NCI-H2107 (cell line): ENCODE results near the gene C6orf89.
"Not testable (repeated sequence)": the region's sequence is repeated elsewhere in the genome, so short reads cannot be mapped to it uniquely, and the experiment has no call there.

Experiments used
- DNase-seq: peaks from one replicate; lab custom pipeline; 2025; lab: John Stamatoyannopoulos, UW

C6orf89 gene

GRCh38 chr6:36949076-36949475 lies 63.3 kb downstream of the C6orf89 start:
- not testable (repeated sequence) for DNase-seq

- DNase-seq: no peak
Observed at GRCh38 chr6:36949636-36950035, 63.9 kb downstream of the C6orf89 start.

- no peak for DNase-seq
Observed at GRCh38 chr6:36953931-36954261, 68.1 kb downstream of the C6orf89 start.

GRCh38 chr6:36954262-36954931 lies 68.6 kb downstream of the C6orf89 start, which contains the start of gene PI16:
Gene PI16 (plus strand): TSS chr6:36954738. CDS start chr6:36954761, 23 bp downstream.
- DNase-seq: no peak

- DNase-seq: no peak
Observed at GRCh38 chr6:36955136-36955535, 69.4 kb downstream of the C6orf89 start.

GRCh38 chr6:36955671-36956445 lies 70.1 kb downstream of the C6orf89 start:
- no peak for DNase-seq

- no peak for DNase-seq
Observed at GRCh38 chr6:36956446-36956820, 70.7 kb downstream of the C6orf89 start.

GRCh38 chr6:36957773-36958271 lies 72.1 kb downstream of the C6orf89 start:
- no peak for DNase-seq

GRCh38 chr6:36958775-36959554 lies 73.2 kb downstream of the C6orf89 start:
- no peak for DNase-seq

- no peak for DNase-seq
Observed at GRCh38 chr6:36959555-36960250, 74.0 kb downstream of the C6orf89 start.

GRCh38 chr6:36961441-36962435 lies 76.0 kb downstream of the C6orf89 start:
- DNase-seq: no peak

- DNase-seq: no peak
Observed at GRCh38 chr6:36962874-36963273, 77.1 kb downstream of the C6orf89 start.

- no peak for DNase-seq
Observed at GRCh38 chr6:36963451-36964290, 77.9 kb downstream of the C6orf89 start.

- DNase-seq: no peak
Observed at GRCh38 chr6:36964349-36964748, 78.6 kb downstream of the C6orf89 start.

- no peak for DNase-seq
Observed at GRCh38 chr6:36964908-36965307, 79.2 kb downstream of the C6orf89 start.

- no peak for DNase-seq
Observed at GRCh38 chr6:36967301-36967700, 81.5 kb downstream of the C6orf89 start.

GRCh38 chr6:36967757-36968156 lies 82.0 kb downstream of the C6orf89 start:
- no peak for DNase-seq

GRCh38 chr6:36968266-36968977 lies 82.7 kb downstream of the C6orf89 start:
- no peak for DNase-seq

- no peak for DNase-seq
Observed at GRCh38 chr6:36969240-36969691, 83.5 kb downstream of the C6orf89 start.
